HG02852 (cell line): Measurements from ENCODE around the gene KIF2C.
A peak's percentile ranks its signal among the peaks of the same experiment; 100 is the strongest.
"Not testable (repeated sequence)": the region's sequence is repeated elsewhere in the genome, so short reads cannot be mapped to it uniquely, and the experiment has no call there.

ENCODE experiments used
- ATAC-seq: cut with Tn5 transposase; IDR thresholded peaks from one replicate; pipeline ENCODE4 v1.9.1; 2021; ENCODE audit warnings: mild to moderate bottlenecking, moderate library complexity; ENCODE audit not compliant: unreplicated experiment

Gene KIF2C

GRCh38 chr1:44739307-44740178 is at the start of gene KIF2C:
TSS of gene KIF2C (plus strand) at chr1:44739837. CDS start at chr1:44739933, 96 bp downstream.
- peak; percentile 96 for ATAC-seq

GRCh38 chr1:44693159-44693558 is 46.5 kb upstream of the KIF2C start:
- ATAC-seq: no peak

DNA sequence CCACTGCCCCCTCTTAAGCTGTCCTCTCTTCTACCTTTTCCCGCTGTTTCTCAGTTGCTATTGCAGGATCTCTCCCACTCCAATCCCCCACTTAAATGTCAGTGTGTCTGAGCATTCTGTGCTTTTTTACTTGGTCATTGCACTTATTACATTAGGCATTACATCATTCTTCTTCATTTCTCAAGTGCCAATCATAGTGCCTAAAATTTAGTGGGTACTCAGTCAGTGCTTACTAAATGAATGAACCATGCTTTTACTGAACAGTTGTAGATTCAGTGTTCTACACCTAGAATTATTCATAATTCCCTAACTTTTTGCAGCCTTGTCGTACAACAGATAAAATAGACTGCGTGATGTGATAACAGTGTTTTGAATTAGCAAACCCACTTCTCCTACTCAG is 45.7 kb upstream of the KIF2C start:
- ATAC-seq: no peak

- ATAC-seq: peak; percentile 82
Observed at GRCh38 chr1:44694863-44695478, 44.7 kb upstream of the KIF2C start.

DNA sequence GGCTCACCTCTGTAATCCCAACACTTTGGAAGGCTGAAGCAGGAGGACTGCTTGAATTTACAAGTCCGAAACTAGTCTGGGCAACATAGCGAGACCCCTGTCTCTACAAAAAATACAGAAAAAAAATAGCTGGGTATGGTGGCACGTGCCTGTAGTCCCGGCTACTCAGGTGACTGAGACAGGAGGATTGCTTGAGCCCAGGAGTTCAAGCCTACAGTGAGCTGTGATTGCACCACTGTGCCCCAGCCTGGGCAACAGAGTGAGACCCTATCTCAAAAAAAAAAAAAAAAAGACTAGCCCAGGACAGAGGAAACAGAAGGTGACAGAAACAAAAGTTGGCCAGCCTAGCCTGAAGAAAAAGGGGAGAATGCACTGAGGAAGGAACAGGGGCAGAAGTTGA is 44.0 kb upstream of the KIF2C start:
- no peak for ATAC-seq

GRCh38 chr1:44696101-44696500 is 43.5 kb upstream of the KIF2C start:
- ATAC-seq: no peak

DNA sequence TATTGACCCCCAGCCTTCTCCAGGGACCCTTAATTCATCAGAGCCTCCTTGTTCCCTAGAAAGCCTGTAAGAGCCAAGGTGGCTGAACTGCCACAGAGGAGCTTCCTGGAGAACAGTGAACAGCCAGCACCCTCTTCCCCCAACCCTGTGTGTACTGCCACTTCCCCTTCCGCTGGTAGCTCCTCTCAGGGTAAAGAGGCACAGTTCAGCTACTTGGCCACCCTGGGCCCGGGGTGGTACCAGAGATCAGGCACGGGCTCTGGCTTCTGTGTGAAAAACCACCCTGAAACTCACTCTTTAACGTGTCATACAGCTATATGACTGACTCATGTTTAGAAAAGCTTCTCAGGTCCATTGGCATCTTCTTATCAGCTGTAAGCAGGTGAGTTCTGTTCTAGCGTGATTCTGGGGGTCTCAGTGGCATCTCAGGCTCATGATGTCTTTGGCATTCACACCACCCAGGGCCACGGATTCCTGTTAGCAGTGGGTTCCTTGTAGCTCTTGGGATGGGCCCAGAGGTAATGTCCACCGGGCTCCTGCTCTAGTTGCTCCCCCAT is 42.8 kb upstream of the KIF2C start:
- no peak for ATAC-seq

- no peak for ATAC-seq
Observed at GRCh38 chr1:44698138-44698537, 41.5 kb upstream of the KIF2C start.

DNA sequence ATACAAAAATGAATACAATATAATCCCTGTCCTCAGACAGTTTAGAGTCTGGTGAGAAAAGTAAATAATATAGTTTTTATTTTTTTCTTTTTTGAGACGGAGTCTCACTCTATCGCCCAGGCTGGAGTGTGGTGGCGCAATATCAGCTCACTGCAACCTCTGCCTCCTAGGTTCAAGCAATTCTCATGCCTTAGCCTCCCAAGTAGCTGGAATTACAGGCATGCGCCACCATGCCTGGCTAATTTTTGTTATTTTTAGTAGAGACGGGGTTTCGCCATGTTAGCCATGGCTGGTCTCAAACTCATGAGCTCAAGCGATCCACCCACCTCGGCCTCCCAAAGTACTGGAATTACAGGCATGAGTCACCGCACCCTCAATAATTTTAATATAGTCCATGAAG is 40.3 kb upstream of the KIF2C start:
- ATAC-seq: not testable (repeated sequence)

DNA sequence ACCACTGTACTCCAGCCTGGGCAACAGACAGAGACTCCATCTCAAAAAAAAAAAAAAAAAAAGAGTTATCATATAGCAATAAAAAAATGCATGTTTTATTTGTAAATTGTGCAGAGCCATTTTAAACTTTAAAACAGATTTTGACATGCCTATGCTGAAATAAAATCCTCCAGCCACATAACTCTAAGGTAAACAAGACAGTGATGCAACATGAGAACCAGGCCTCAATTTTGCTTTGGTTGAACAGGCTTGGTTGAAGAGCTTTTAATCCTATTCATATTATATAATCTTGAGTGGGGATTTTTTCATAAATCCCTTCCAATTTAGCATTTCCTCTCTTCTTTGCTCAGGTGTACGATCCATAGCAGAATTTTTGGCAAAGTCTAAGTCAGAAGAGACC is 39.1 kb upstream of the KIF2C start:
- ATAC-seq: no peak

GRCh38 chr1:44701141-44701573 is 38.5 kb upstream of the KIF2C start:
- ATAC-seq: no peak

DNA sequence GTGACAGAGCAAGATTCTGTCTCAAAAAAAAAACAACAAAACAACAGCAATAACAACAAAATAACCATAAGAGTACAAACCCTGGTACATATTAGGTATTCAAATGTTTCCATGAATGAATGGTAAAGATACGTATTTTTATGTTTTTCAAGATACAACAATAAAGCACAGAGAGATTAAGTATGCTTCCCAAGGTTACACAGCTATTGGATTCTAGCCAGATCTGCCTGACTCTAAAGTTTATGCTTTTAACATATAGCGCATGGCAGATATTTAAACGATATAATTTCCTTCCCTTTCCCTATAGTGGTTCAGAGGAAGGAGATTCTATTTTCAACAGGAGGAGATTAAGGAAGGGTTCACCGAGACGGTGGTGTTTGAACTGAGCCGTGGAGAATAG is 34.2 kb upstream of the KIF2C start:
- no peak for ATAC-seq

- no peak for ATAC-seq
Observed at GRCh38 chr1:44705938-44706337, 33.7 kb upstream of the KIF2C start.

DNA sequence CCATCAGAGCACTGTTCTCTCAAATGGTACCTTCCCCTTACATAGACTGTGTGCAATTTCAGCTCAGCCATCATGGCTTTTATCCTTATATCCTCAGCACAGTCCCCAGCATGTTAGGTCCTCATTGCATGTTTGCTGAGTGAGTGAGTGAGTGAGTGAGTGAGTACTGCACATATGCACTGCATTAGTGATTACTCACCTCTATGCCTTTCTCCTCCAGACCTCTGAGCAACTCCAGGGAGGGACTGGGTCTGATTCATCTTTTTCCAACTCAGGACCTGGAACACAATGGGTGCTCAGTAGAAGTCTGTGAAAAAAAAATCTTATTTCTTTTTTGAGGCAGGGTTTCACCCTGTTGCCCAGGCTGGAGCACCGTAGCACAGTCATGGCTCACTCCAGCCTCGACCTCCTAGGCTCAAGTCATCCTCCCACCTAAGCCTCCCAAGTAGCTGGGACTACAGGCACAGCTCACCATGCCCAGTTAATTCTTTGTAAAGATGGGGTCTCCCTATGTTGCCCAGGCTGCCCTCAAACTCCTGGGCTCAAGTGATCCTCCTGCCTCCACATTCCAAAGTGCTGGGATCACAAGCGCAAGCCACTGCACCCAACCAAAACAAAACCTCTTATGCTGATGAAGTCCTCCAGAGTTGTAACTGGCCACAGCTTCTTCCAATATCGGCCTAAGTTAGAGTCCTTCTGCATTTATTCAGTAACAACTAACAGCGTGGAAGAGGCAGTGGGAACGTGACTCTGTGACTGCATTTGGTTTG is 32.3 kb upstream of the KIF2C start:
- no peak for ATAC-seq

- ATAC-seq: no peak
Observed at GRCh38 chr1:44707959-44708831, 31.4 kb upstream of the KIF2C start.

GRCh38 chr1:44713321-44713781 is 26.3 kb upstream of the KIF2C start:
- ATAC-seq: peak; percentile 61

- ATAC-seq: no peak
Observed at GRCh38 chr1:44714532-44714931, 25.1 kb upstream of the KIF2C start.

GRCh38 chr1:44714944-44715571 is 24.6 kb upstream of the KIF2C start:
- ATAC-seq: no peak

DNA sequence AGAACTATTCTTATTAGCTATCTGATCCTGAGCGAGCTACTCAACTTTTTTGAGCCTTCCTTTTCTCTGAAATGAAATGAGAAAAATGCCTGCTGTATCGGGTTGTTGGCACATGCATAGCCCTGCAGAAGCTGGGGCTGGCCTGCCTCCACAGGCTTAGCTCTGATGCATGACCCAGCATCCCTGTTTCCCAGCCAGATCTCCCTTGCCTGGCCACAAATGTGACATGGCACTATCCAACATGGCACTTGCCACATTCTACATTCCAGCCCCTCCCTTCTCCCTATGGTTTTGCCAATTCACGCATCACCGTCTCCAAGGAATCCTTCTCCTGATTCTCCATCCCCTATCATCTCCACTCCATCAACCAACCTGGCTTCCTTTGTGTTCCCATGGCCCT is 22.5 kb upstream of the KIF2C start:
- ATAC-seq: no peak

DNA sequence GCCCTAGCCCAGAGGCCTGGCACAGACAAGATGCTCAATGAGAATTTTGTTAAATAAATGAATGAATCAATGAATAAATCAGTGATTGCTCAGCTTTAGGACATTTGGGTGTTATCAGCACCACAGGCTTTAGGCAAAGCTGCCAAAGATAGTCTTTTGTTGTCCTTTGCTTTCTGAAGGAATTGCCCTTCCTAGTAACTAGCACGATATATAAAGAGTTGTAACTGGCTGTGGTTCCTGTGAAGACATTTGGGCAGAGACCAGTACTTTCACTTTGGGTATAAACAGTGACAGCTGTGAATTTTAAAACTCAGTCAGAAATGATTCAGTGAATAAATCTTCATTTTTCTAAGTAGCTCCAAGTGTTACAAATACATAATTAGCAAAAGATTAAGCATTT is 22.0 kb upstream of the KIF2C start:
- ATAC-seq: no peak
